ENCODE results near the gene PLA2G4E.

The PLA2G4E gene

DNA sequence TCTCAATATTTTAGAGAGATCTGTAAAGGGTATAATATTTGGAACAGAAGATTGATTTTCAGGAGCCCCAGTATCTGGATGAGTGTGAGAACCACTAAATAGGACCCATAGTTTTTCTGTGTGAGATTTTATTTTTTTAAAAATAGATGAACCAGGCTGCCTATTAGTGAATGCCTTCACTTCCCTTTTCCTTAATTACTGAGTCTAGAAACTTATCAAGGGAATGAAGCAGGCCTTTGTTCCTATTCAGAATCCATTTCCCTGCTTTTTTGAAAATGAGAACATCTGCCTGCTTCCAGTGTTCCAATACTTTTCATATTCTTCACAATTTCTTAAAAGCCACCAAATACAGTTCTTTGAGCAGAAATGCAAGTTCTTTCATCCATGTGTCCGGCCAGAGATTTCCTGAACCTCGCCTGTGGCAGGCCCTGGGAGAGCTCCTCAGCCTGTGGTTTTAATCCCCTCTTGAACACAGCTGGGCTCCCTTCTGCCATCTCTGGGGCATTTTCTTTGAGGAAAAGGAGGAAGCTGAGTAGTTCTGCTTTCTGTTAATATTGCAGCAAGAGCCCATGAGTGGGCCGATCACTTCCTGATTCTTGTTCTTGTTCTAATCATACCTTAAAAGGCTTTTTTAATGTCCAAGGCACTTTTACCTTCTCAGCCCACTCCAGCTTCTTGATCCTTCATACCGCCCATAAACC lies 53.2 kb downstream of the PLA2G4E start:
- no peak for DNase-seq (ENCODE audit: low read depth, low spot score)
- no peaks in the 10 kb centered on the region for H3K27me3 ChIP-seq (ENCODE audit: insufficient read depth, insufficient read length)
- H3K9me3 ChIP-seq (ENCODE audit: insufficient read depth, low read length), result no peaks in the 10 kb centered on the region
- no peaks in the 10 kb centered on the region for H3K4me1 ChIP-seq (ENCODE audit: insufficient read depth, insufficient read length)
- H3K9ac ChIP-seq (ENCODE audit: insufficient read length, low read depth), result no peak overlapping the region
- H3K36me3 ChIP-seq (ENCODE audit: insufficient read depth, insufficient read length, low read length), result peaks cover 3% of the 10 kb centered on the region
- no peak overlapping the region for H3K4me3 ChIP-seq (ENCODE audit: insufficient read length, low read depth)
- TF ChIP-seq SUZ12 (IDR thresholded peaks at IDR 0.05; ENCODE audit: extremely low read depth, insufficient read depth, insufficient read length), result no peak
- no peak for TF ChIP-seq ZNF274 (IDR thresholded peaks at IDR 0.05; ENCODE audit: low read depth, low read length)
- no peak for TF ChIP-seq YY1 (IDR thresholded peaks at IDR 0.05; ENCODE audit: insufficient read depth, insufficient read length)

DNA sequence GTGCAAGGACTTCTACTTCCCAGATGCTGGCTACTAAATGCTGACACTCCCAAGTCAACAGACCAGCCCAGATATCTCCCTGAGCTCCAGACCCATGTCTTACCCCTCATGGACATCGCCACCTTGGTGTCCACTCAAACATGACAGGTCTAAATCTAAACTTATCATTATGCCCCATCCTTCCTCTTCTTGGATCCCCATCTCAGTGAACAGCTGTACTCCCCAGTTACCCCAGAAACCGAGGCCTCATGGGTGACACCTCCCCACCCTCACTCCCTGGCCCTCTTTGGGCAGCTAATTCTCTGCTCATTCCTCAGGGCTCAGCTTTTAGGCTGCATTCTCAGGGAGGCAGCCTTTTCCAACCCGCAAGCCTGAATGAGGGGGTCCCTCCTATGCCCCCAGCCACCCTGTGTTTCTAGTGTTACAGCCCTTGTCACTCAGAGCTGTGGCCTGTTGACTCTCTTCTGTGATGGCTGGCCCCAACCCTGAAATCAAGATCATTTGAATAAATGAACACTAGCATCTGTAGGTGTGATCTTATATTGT lies 53.8 kb downstream of the PLA2G4E start:
- Histone ChIP-seq H3K36me3 (ENCODE audit: insufficient read depth, insufficient read length, low read length) (peaks cover 3% of the 10 kb centered on the region), H3K9me3 (ENCODE audit: insufficient read depth, low read length) (no peaks in the 10 kb centered on the region), H3K9ac (ENCODE audit: insufficient read length, low read depth) (no peak overlapping the region), H3K27me3 (ENCODE audit: insufficient read depth, insufficient read length) (no peaks in the 10 kb centered on the region), H3K4me3 (ENCODE audit: insufficient read length, low read depth) (no peak overlapping the region), H3K4me1 (ENCODE audit: insufficient read depth, insufficient read length) (no peaks in the 10 kb centered on the region)
- no peak for DNase-seq (ENCODE audit: low read depth, low spot score)
- TF ChIP-seq ZNF274 (IDR thresholded peaks at IDR 0.05; ENCODE audit: low read depth, low read length) (no peak), SUZ12 (IDR thresholded peaks at IDR 0.05; ENCODE audit: extremely low read depth, insufficient read depth, insufficient read length) (no peak), YY1 (IDR thresholded peaks at IDR 0.05; ENCODE audit: insufficient read depth, insufficient read length) (no peak)

DNA sequence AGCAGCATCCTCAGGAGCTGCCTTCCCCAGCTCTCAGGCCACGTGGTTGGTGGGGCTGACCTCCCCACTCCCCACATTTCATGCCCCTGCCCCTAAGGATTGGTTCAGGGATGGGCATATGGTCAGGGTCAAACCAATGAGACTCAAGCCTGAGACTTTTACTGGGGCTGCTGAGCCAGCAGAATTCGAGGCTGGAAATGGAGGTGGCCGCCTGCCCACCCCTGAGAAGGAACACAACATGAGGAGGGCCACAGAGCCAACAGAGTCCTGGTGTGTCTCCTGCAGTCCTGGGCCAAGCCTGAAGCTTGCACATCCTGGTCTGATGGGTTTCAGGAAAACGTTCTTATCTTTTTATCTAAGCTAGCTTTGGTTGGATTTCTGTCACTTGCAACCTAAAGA lies 54.4 kb downstream of the PLA2G4E start:
- H3K4me3 ChIP-seq (ENCODE audit: insufficient read length, low read depth), result no peak overlapping the region
- H3K9me3 ChIP-seq (ENCODE audit: insufficient read depth, low read length), result no peaks in the 10 kb centered on the region
- no peak overlapping the region for H3K9ac ChIP-seq (ENCODE audit: insufficient read length, low read depth)
- TF ChIP-seq SUZ12 (IDR thresholded peaks at IDR 0.05; ENCODE audit: extremely low read depth, insufficient read depth, insufficient read length) (no peak), ZNF274 (IDR thresholded peaks at IDR 0.05; ENCODE audit: low read depth, low read length) (no peak), YY1 (IDR thresholded peaks at IDR 0.05; ENCODE audit: insufficient read depth, insufficient read length) (no peak)
- H3K4me1 ChIP-seq (ENCODE audit: insufficient read depth, insufficient read length), result no peaks in the 10 kb centered on the region
- H3K36me3 ChIP-seq (ENCODE audit: insufficient read depth, insufficient read length, low read length), result peaks cover 3% of the 10 kb centered on the region
- H3K27me3 ChIP-seq (ENCODE audit: insufficient read depth, insufficient read length), result no peaks in the 10 kb centered on the region
- DNase-seq (ENCODE audit: low read depth, low spot score), result no peak

DNA sequence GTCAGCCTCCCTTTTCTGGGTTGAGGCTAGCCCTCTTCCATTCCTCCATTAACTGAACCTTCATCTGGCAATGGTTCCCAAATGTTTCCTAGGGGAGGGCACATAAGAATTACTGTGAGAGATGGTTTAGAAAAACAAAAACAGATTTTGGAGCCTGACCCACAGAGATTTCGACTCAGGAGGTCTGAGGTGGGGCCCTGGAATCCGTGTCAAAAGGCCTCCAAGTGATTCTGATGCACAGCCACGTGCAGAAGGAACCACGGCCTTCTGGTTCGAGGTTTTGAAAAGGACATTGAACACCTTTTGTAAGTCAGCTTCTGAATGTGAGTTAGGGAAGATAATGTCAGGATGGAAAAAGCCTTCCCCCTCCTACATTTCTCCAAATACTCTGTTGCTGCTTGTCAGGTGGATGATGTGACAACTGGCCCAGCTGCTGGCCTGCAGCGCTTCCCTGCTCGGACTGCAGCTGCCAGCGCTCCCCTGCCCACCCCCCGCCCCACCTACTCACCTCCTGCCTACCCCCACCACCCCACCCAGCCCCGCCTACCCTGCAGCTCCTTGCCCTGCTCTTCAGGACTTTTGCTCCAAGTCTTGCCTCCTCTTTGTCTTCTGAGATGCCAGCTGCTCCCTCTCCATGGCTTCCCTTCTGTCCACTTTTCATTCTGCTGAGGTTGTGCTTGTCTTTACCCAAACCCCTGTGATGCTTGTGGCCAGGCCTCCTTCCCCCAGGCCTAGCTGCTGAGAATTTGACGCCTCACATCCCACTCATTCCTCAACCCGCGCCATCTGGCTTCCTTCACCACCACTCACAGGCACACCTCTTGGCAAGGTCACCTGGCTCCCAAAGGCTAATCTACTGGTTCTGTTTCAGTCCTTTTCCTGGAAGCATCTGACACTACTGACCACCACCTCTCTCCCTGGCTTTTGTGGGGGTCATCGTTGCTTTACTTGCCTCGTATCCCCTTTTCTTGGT lies 55.1 kb downstream of the PLA2G4E start:
- TF ChIP-seq SUZ12 (IDR thresholded peaks at IDR 0.05; ENCODE audit: extremely low read depth, insufficient read depth, insufficient read length) (no peak), ZNF274 (IDR thresholded peaks at IDR 0.05; ENCODE audit: low read depth, low read length) (no peak), YY1 (IDR thresholded peaks at IDR 0.05; ENCODE audit: insufficient read depth, insufficient read length) (no peak)
- H3K9ac ChIP-seq (ENCODE audit: insufficient read length, low read depth), result no peak overlapping the region
- H3K4me3 ChIP-seq (ENCODE audit: insufficient read length, low read depth), result no peak overlapping the region

DNA sequence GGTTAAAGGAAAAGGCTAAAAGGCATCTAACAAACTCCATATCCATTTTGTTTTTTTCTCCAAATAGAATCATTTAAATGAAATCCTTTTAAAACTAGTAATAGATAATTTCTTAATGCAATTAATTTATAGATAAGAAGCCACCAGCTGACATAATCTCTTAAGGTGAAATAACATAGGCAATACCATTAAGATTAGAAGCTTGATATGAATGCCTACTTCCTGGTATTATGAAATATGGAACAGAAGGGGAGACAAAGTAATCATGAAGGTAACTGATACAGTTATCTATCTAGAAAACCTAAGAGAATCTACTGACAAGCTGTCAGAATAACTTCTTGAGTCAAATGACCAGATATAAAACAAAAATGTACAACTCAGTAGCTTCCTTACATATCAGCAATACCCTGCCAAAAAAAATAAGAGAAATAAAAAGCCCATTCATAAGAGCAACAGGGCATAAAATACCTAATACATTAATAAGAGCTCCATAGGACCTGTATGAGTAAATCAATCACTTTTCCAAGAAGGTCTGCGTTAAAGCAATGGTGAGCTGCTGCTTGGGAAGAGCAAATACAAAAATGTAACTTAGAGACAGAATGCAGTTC lies 59.1 kb downstream of the PLA2G4E start:
- Histone ChIP-seq H3K27me3 (ENCODE audit: insufficient read depth, insufficient read length) (no peaks in the 10 kb centered on the region), H3K9me3 (ENCODE audit: insufficient read depth, low read length) (no peaks in the 10 kb centered on the region), H3K4me3 (ENCODE audit: insufficient read length, low read depth) (no peak overlapping the region), H3K9ac (ENCODE audit: insufficient read length, low read depth) (no peak overlapping the region), H3K36me3 (ENCODE audit: insufficient read depth, insufficient read length, low read length) (peaks cover 4% of the 10 kb centered on the region), H3K4me1 (ENCODE audit: insufficient read depth, insufficient read length) (peaks cover 2% of the 10 kb centered on the region)
- TF ChIP-seq SUZ12 (IDR thresholded peaks at IDR 0.05; ENCODE audit: extremely low read depth, insufficient read depth, insufficient read length) (no peak), YY1 (IDR thresholded peaks at IDR 0.05; ENCODE audit: insufficient read depth, insufficient read length) (no peak), ZNF274 (IDR thresholded peaks at IDR 0.05; ENCODE audit: low read depth, low read length) (no peak)
- DNase-seq (ENCODE audit: low read depth, low spot score), result no peak

More for the DNA sequence above, 55.1 kb downstream of the PLA2G4E start:
- Histone ChIP-seq H3K4me1 (ENCODE audit: insufficient read depth, insufficient read length) (no peaks in the 10 kb centered on the region), H3K27me3 (ENCODE audit: insufficient read depth, insufficient read length) (no peaks in the 10 kb centered on the region), H3K9me3 (ENCODE audit: insufficient read depth, low read length) (no peaks in the 10 kb centered on the region), H3K36me3 (ENCODE audit: insufficient read depth, insufficient read length, low read length) (peaks cover 3% of the 10 kb centered on the region)
- no peak for DNase-seq (ENCODE audit: low read depth, low spot score)

DNA sequence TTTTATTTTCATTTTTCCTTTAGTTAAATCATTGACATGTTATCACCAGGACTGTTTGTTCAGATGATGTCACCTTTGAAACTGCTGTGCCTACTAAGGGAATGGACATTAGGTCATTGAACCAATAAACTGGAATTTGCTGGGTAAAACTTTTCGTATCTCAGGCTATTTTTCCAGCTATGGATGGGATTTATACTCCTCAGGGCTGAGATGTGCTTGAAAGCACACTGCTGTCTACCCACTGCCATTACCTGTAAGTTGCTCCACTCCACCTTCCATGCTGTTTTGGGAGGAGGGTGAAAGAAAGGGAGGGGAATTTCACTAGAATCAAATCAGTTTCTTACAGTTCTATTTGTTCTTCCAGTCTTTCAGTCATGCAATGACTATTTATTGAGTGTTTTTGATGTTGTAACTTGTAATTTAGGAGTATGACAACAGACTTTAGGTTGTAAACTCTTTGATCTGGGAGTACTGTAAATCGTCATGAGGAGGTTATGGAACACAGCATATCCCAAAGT lies 59.8 kb downstream of the PLA2G4E start:
- Histone ChIP-seq H3K4me1 (ENCODE audit: insufficient read depth, insufficient read length) (peaks cover 2% of the 10 kb centered on the region), H3K9me3 (ENCODE audit: insufficient read depth, low read length) (no peaks in the 10 kb centered on the region), H3K27me3 (ENCODE audit: insufficient read depth, insufficient read length) (no peaks in the 10 kb centered on the region), H3K4me3 (ENCODE audit: insufficient read length, low read depth) (no peak overlapping the region), H3K36me3 (ENCODE audit: insufficient read depth, insufficient read length, low read length) (peaks cover 4% of the 10 kb centered on the region), H3K9ac (ENCODE audit: insufficient read length, low read depth) (no peak overlapping the region)
- no peak for TF ChIP-seq SUZ12 (IDR thresholded peaks at IDR 0.05; ENCODE audit: extremely low read depth, insufficient read depth, insufficient read length)
- no peak for TF ChIP-seq ZNF274 (IDR thresholded peaks at IDR 0.05; ENCODE audit: low read depth, low read length)
- no peak for TF ChIP-seq YY1 (IDR thresholded peaks at IDR 0.05; ENCODE audit: insufficient read depth, insufficient read length)
- DNase-seq (ENCODE audit: low read depth, low spot score), result no peak

All from NT2/D1 (cell line).